Measurements from ENCODE around the gene MACF1. TPM values are rescaled to one million over a fixed set of nuclear protein-coding genes. Genes with fewer than 3 reads are reported as not detected.
"Not testable (repeated sequence)": the region's sequence is repeated elsewhere in the genome, so short reads cannot be mapped to it uniquely, and the experiment has no call there.

MACF1 gene
- total and polyA plus RNA-seq, 2 donors (not counting 1 experiment from before 2014, with no cell fraction given): 64.1 to 159 TPM

- WGBS (ENCODE audit: insufficient coverage): 100% methylated on average over 1 of the region's 3 CpGs
- Histone ChIP-seq H3K4me3 (ENCODE audit: control extremely low read depth in 1 of 5, extremely low read depth in 1 of 5, insufficient read depth in 1 of 5, low read depth in 2 of 5, low read length in 4 of 5) (no peak overlapping the region), H3K27ac (ENCODE audit: low read length in 2 of 2) (no peak overlapping the region), H3K9me3 (ENCODE audit: control extremely low read depth in 1 of 3, control insufficient read depth in 2 of 3, insufficient read depth in 1 of 3, low read length in 2 of 3) (no peaks in the 10 kb centered on the region), H4K20me1 (ENCODE audit: control insufficient read depth, insufficient read depth, low read length, poor library complexity, severe bottlenecking) (no peaks in the 10 kb centered on the region), H3K27me3 (replicated peaks in 1 of 4; ENCODE audit: control extremely low read depth in 1 of 4, control insufficient read depth in 3 of 4, insufficient read depth in 4 of 4, low read length in 3 of 4) (no peaks in the 10 kb centered on the region), H3K9ac (ENCODE audit: low read length) (no peak overlapping the region), H2AFZ (ENCODE audit: insufficient read depth, low read depth, low read length, poor library complexity, severe bottlenecking) (no peak overlapping the region), H3K4me2 (replicated peaks; ENCODE audit: low read depth, low read length, poor library complexity, severe bottlenecking) (no peak overlapping the region), H3K79me2 (ENCODE audit: control insufficient read depth, insufficient read depth, low read length) (no peaks in the 10 kb centered on the region), H3K36me3 (replicated peaks in 1 of 2; ENCODE audit: control extremely low read depth in 1 of 2, control insufficient read depth in 1 of 2, extremely low read depth in 1 of 2, insufficient read depth in 2 of 2, low read length in 1 of 2) (peaks cover 12 to 74% of the 10 kb centered on the region in 2 experiments), H3K4me1 (ENCODE audit: control insufficient read depth in 2 of 2, insufficient read depth in 2 of 2, low read length in 2 of 2) (no peaks in the 10 kb centered on the region)
- no peak for TF ChIP-seq CTCF (IDR thresholded peaks at IDR 0.05)
- TF ChIP-seq EZH2 (IDR thresholded peaks at IDR 0.05; ENCODE audit: borderline replicate concordance, insufficient read depth, low read depth, low read length, poor library complexity, severe bottlenecking): no peak
- Mint-ChIP-seq H3K27ac (no peak overlapping the region), H3K27me3 (no peaks in the 10 kb centered on the region), H3K4me1 (no peaks in the 10 kb centered on the region), H3K9me3 (ENCODE audit: insufficient read depth) (no peaks in the 10 kb centered on the region), H3K4me3 (no peak overlapping the region)
- DNase-seq (no peak), ATAC-seq (ENCODE audit: low read depth) (no peak)
- intact Hi-C loops (cut with micrococcal nuclease): no loop called here
- ChIA-PET POLR2A (no interaction called here), CTCF (interaction anchor here (3.0 kb wide), 1 partner anchor 73 kb away, joined by 14 read pairs; no protein-coding TSS in a partner anchor)
These were observed 262.1 kb downstream of the MACF1 start for GRCh38 chr1:39466413-39467107.

- no CpG with 5 or more reads among the region's 16 CpGs for WGBS (ENCODE audit: insufficient coverage)
- H3K27ac Mint-ChIP-seq; H3K27me3 ChIP-seq (replicated peaks in 1 of 4; ENCODE audit: control extremely low read depth in 1 of 4, control insufficient read depth in 3 of 4, insufficient read depth in 4 of 4, low read length in 3 of 4); H3K4me3 ChIP-seq (ENCODE audit: control extremely low read depth in 1 of 5, extremely low read depth in 1 of 5, insufficient read depth in 1 of 5, low read depth in 2 of 5, low read length in 4 of 5); H3K4me1 ChIP-seq (ENCODE audit: control insufficient read depth in 2 of 2, insufficient read depth in 2 of 2, low read length in 2 of 2); intact Hi-C loops (cut with micrococcal nuclease); H3K4me2 ChIP-seq (replicated peaks; ENCODE audit: low read depth, low read length, poor library complexity, severe bottlenecking); H3K27ac ChIP-seq (ENCODE audit: low read length in 2 of 2); POLR2A ChIA-PET; H3K9me3 ChIP-seq (ENCODE audit: control extremely low read depth in 1 of 3, control insufficient read depth in 2 of 3, insufficient read depth in 1 of 3, low read length in 2 of 3); DNase-seq; H3K4me3 Mint-ChIP-seq; H4K20me1 ChIP-seq (ENCODE audit: control insufficient read depth, insufficient read depth, low read length, poor library complexity, severe bottlenecking); H2AFZ ChIP-seq (ENCODE audit: insufficient read depth, low read depth, low read length, poor library complexity, severe bottlenecking); H3K27me3 Mint-ChIP-seq; ATAC-seq (ENCODE audit: low read depth); H3K79me2 ChIP-seq (ENCODE audit: control insufficient read depth, insufficient read depth, low read length); H3K9me3 Mint-ChIP-seq (ENCODE audit: insufficient read depth); H3K4me1 Mint-ChIP-seq; H3K9ac ChIP-seq (ENCODE audit: low read length): not testable (repeated sequence)
- H3K36me3 ChIP-seq (replicated peaks in 1 of 2; ENCODE audit: control extremely low read depth in 1 of 2, control insufficient read depth in 1 of 2, extremely low read depth in 1 of 2, insufficient read depth in 2 of 2, low read length in 1 of 2): peaks cover 13 to 75% of the 10 kb centered on the region in 2 experiments
- CTCF ChIA-PET: interaction anchor here (1.2 to 3.0 kb wide), 2 partner anchors 72 to 75 kb away, joined by 4 to 14 read pairs; no protein-coding TSS in a partner anchor
These were observed 262.7 kb downstream of the MACF1 start for GRCh38 chr1:39467108-39467720.
